Caco-2 (cell line): Measurements from ENCODE around the gene ETV6. TPM values are rescaled to one million over a fixed set of nuclear protein-coding genes. Genes with fewer than 3 reads are reported as not detected.

Source experiments
- BruUV-seq: library from RNA; stranded (reverse); fragments of 400-500 nt; replicated peaks from 2 replicates; lab custom pipeline; 2021; lab: Mats Ljungman, UMichigan
- CTCF ChIA-PET: fragments of 300-600 bp; sonication (Branson Sonifier 250); formaldehyde crosslinking; loops from one replicate; lab custom pipeline; 2022; ENCODE audit warnings: antibody characterized with exemption; lab: Charles Lee
- POLR2A ChIA-PET: fragments of 300-600 bp; sonication (Branson Sonifier 250); formaldehyde crosslinking; loops from one replicate; lab custom pipeline; 2022; ENCODE audit warnings: antibody characterized with exemption; lab: Charles Lee
- DNase-seq, 2 experiments: peaks; one replicate each; pipeline versions ENCODE4 v3.0.0 to v3.0.0-alpha.2; 2020 to 2022
- H3K27me3 ChIP-seq: replicated peaks from 2 replicates; pipeline ENCODE4 v1.6.0; 2011; ENCODE audit warnings: low read length; ENCODE audit not compliant: control insufficient read depth, insufficient read depth
- H3K36me3 ChIP-seq: 2 replicates; pipeline ENCODE4 v1.5.1; 2011; ENCODE audit warnings: low read length; ENCODE audit not compliant: control insufficient read depth, insufficient read depth
- H3K4me1 ChIP-seq: fragments of 250-450 bp; sonication (Bioruptor Pico); 2 replicates; pipeline ENCODE4 v1.5.1; 2020; ENCODE audit warnings: mild to moderate bottlenecking
- H3K4me3 ChIP-seq: 2 replicates; pipeline ENCODE4 v1.5.1; 2011; ENCODE audit warnings: low read depth, mild to moderate bottlenecking, control low read depth, low read length
- H3K9me3 ChIP-seq: fragments of 250-450 bp; sonication (Bioruptor Pico); 2 replicates; pipeline ENCODE4 v1.5.1; 2020; ENCODE audit warnings: mild to moderate bottlenecking, moderate library complexity
- H3K27ac Mint-ChIP-seq: one replicate; pipeline ENCODE4 v1.8.0; 2022; ENCODE audit warnings: mixed read lengths; ENCODE audit not compliant: unreplicated experiment
- H3K27me3 Mint-ChIP-seq: one replicate; pipeline ENCODE4 v1.8.0; 2022; ENCODE audit warnings: mixed read lengths; ENCODE audit not compliant: insufficient read depth, unreplicated experiment
- H3K36me3 Mint-ChIP-seq: one replicate; pipeline ENCODE4 v1.8.0; 2022; ENCODE audit warnings: mild to moderate bottlenecking, mixed read lengths; ENCODE audit not compliant: insufficient read depth, unreplicated experiment
- H3K4me1 Mint-ChIP-seq: one replicate; pipeline ENCODE4 v1.8.0; 2022; ENCODE audit warnings: low read depth, mixed read lengths; ENCODE audit not compliant: unreplicated experiment
- H3K4me3 Mint-ChIP-seq: one replicate; pipeline ENCODE4 v1.8.0; 2022; ENCODE audit warnings: mild to moderate bottlenecking, moderate library complexity, mixed read lengths; ENCODE audit not compliant: unreplicated experiment
- H3K9me3 Mint-ChIP-seq: one replicate; pipeline ENCODE4 v1.8.0; 2022; ENCODE audit warnings: mixed read lengths; ENCODE audit not compliant: unreplicated experiment
- intact Hi-C: fragments of 100-400 bp; cut with micrococcal nuclease; formaldehyde crosslinking; loops from one replicate; pipeline ENCODE4 v1.10.0; 2022; ENCODE audit not compliant: unreplicated experiment
- total RNA-seq: library from RNA; stranded (reverse); gene quantifications from 2 replicates; pipeline ENCODE4 v1.2.3, GENCODE V29; 2022
- TF ChIP-seq, protein P1 (sequence below), 2 experiments: fragments of 200-600 bp in 1 of 2; IDR thresholded peaks; 1 replicate in 1 of 2; 2 replicates in 1 of 2; pipeline versions ENCODE4 v1.5.1 to v1.8.0; 2011 to 2022; ENCODE audit warnings: antibody characterized with exemption in 1 of 2, control low read depth in 1 of 2, inconsistent platforms in 1 of 2, low read depth in 1 of 2, low read length in 1 of 2, mild to moderate bottlenecking in 1 of 2, moderate library complexity in 1 of 2; ENCODE audit not compliant: insufficient read depth in 1 of 2, severe bottlenecking in 1 of 2, unreplicated experiment in 1 of 2

ETV6 gene
- total RNA-seq, 1 experiment from 2014 or later, result 15.6 TPM

DNA sequence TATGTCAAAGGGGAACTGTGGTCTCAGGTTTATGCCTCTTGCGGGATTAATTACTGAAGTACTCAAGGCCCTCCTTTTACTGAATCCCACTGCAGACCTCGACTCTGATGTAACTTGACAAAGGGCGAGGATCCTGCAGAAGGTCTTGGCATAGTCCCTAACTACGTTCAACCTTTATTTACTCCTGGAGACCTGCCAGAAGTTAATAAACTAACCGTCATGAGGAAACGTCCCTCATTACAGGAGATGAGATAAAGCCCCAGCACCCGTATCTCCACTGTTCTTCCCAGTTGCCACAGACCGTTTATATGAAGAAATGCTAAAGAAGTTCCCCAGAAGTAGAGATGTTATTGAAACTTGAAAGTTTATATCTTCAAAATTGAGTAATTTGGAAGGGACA, 190.9 kb downstream of the ETV6 start:
- Histone ChIP-seq H3K36me3 (no peaks in the 10 kb centered on the region), H3K9me3 (no peaks in the 10 kb centered on the region), H3K4me3 (no peak overlapping the region), H3K4me1 (no peaks in the 10 kb centered on the region), H3K27me3 (no peaks in the 10 kb centered on the region)
- no peaks in the 10 kb centered on the region for H3K36me3 Mint-ChIP-seq
- CTCF ChIA-PET, result no interaction called here
- TF ChIP-seq, protein P1, sequence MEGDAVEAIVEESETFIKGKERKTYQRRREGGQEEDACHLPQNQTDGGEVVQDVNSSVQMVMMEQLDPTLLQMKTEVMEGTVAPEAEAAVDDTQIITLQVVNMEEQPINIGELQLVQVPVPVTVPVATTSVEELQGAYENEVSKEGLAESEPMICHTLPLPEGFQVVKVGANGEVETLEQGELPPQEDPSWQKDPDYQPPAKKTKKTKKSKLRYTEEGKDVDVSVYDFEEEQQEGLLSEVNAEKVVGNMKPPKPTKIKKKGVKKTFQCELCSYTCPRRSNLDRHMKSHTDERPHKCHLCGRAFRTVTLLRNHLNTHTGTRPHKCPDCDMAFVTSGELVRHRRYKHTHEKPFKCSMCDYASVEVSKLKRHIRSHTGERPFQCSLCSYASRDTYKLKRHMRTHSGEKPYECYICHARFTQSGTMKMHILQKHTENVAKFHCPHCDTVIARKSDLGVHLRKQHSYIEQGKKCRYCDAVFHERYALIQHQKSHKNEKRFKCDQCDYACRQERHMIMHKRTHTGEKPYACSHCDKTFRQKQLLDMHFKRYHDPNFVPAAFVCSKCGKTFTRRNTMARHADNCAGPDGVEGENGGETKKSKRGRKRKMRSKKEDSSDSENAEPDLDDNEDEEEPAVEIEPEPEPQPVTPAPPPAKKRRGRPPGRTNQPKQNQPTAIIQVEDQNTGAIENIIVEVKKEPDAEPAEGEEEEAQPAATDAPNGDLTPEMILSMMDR (IDR thresholded peaks at IDR 0.05; ENCODE audit: insufficient read depth in 1 of 2, low read depth in 1 of 2, low read length in 1 of 2, severe bottlenecking in 1 of 2, unreplicated experiment in 1 of 2), result no peak
- no peaks in the 10 kb centered on the region for H3K27me3 Mint-ChIP-seq
- no TSS peak for BruUV-seq
- no peak overlapping the region for H3K4me3 Mint-ChIP-seq
- no peaks in the 10 kb centered on the region for H3K9me3 Mint-ChIP-seq
- H3K27ac Mint-ChIP-seq, result no peak overlapping the region
- POLR2A ChIA-PET, result no interaction called here
- H3K4me1 Mint-ChIP-seq, result no peaks in the 10 kb centered on the region
- DNase-seq, result no peak
- intact Hi-C loops, result no loop called here

DNA sequence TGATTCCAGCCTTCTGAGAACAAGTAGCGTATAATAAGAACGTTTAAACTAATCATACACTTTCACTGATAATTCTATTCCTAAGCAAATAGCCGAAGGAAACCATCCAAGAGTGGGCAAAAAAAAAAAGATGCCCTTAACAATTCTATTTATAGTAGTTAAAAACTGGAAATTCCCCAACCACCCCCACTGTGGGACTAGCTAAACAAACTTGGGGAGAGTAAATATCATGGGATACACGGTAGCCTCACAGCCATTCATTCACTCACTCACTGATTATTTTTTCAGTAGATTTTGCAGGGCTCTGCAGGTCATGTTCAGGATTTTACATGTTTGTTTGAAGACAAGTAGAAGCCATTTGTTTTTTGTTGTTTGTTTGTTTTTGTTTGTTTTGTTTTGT, 197.0 kb downstream of the ETV6 start:
- TF ChIP-seq, protein P1 (IDR thresholded peaks at IDR 0.05; ENCODE audit: insufficient read depth in 1 of 2, low read depth in 1 of 2, low read length in 1 of 2, severe bottlenecking in 1 of 2, unreplicated experiment in 1 of 2), result no peak
- ChIA-PET POLR2A (no interaction called here), CTCF (no interaction called here)
- Histone ChIP-seq H3K4me1 (no peaks in the 10 kb centered on the region), H3K9me3 (no peaks in the 10 kb centered on the region), H3K36me3 (no peaks in the 10 kb centered on the region), H3K4me3 (no peak overlapping the region), H3K27me3 (no peaks in the 10 kb centered on the region)
- Mint-ChIP-seq H3K27ac (no peak overlapping the region), H3K4me3 (no peak overlapping the region), H3K36me3 (no peaks in the 10 kb centered on the region), H3K27me3 (no peaks in the 10 kb centered on the region), H3K4me1 (no peaks in the 10 kb centered on the region), H3K9me3 (no peaks in the 10 kb centered on the region)
- BruUV-seq, result no TSS peak
- no peak for DNase-seq
- intact Hi-C loops, result no loop called here

- ChIA-PET POLR2A (no interaction called here), CTCF (no interaction called here)
- intact Hi-C loops, result no loop called here
- TF ChIP-seq, protein P1 (IDR thresholded peaks at IDR 0.05; ENCODE audit: insufficient read depth in 1 of 2, low read depth in 1 of 2, low read length in 1 of 2, severe bottlenecking in 1 of 2, unreplicated experiment in 1 of 2), result no peak
- H3K27me3 Mint-ChIP-seq, result no peaks in the 10 kb centered on the region
- no peaks in the 10 kb centered on the region for H3K9me3 Mint-ChIP-seq
- no TSS peak for BruUV-seq
- no peaks in the 10 kb centered on the region for H3K4me1 Mint-ChIP-seq
- no peak overlapping the region for H3K4me3 Mint-ChIP-seq
- no peaks in the 10 kb centered on the region for H3K27me3 ChIP-seq
- no peaks in the 10 kb centered on the region for H3K36me3 Mint-ChIP-seq
- no peak for DNase-seq
- no peak overlapping the region for H3K27ac Mint-ChIP-seq
- H3K4me1 ChIP-seq, result no peaks in the 10 kb centered on the region
- H3K9me3 ChIP-seq, result no peaks in the 10 kb centered on the region
- no peak overlapping the region for H3K4me3 ChIP-seq
- H3K36me3 ChIP-seq, result no peaks in the 10 kb centered on the region
Observed at GRCh38 chr12:11847539-11847938, 198.1 kb downstream of the ETV6 start.
